Stomach (tissue), 4 donors: Measurements from ENCODE around the gene CCND1.

ENCODE experiments used
- CTCF ChIP-seq, 7 experiments: fragments of 450-650 bp in 4 of 7; fragments of 200-600 bp in 3 of 7; sonication (generic) in 3 of 7; IDR thresholded peaks; one replicate each; pipeline ENCODE4 v1.5.1; 2016 to 2019; ENCODE audit warnings: antibody characterized with exemption in 7 of 7, control low read depth in 2 of 7, mild to moderate bottlenecking in 1 of 7
- EP300 ChIP-seq: sonication (generic); formaldehyde crosslinking; IDR thresholded peaks from one replicate; pipeline ENCODE4 v1.6.1; 2017; ENCODE audit warnings: antibody characterized with exemption
- POLR2A ChIP-seq, 4 donors: fragments of 450-650 bp; IDR thresholded peaks; one replicate each; pipeline ENCODE4 v1.6.1; 2016; ENCODE audit warnings: antibody characterized with exemption in 4 of 4, control low read depth in 2 of 4, mild to moderate bottlenecking in 1 of 4, moderate library complexity in 1 of 4

- TF ChIP-seq CTCF (IDR thresholded peaks at IDR 0.05) (no peak), POLR2A (IDR thresholded peaks at IDR 0.05) (no peak), EP300 (no peak)
These were observed 56.0 kb downstream of the CCND1 start for GRCh38 chr11:69696749-69697468.
